K562 (cell line): ENCODE measurements around the gene NT5C. TPM values are rescaled to one million over a fixed set of nuclear protein-coding genes. Genes with fewer than 3 reads are reported as not detected.
A peak's percentile ranks its signal among the peaks of the same experiment; 100 is the strongest.

Experiments
- ATAC-seq: fragments of 200-7000 bp; cut with Tn5 transposase; 3 replicates; pipeline ENCODE4 v1.9.1; 2020; ENCODE audit warnings: moderate library complexity
- BruUV-seq: library from RNA; stranded (reverse); fragments of 400-500 nt; replicated peaks from 2 replicates; lab custom pipeline; 2021; lab: Mats Ljungman, UMichigan
- CTCF ChIA-PET: fragments of 300-600 bp; formaldehyde crosslinking; extraction: SDS; loops from one replicate; lab custom pipeline; 2021; ENCODE audit warnings: low intra/inter-chr PET ratio; lab: Yijun Ruan, JAX
- POLR2A ChIA-PET: fragments of 300-600, 350-650 bp; sonication (Branson Sonifier 250); formaldehyde crosslinking; extraction: SDS; loops from one replicate; lab custom pipeline; 2021; ENCODE audit warnings: antibody characterized with exemption, inconsistent platforms; lab: Yijun Ruan, JAX
- DNase-seq, 4 experiments: peaks; one replicate each; pipeline versions ENCODE4 v3.0.0 to v3.0.0-alpha.2; 2011 to 2018; ENCODE audit warnings: low spot score in 3 of 4, mixed read lengths in 3 of 4; ENCODE audit errors: extremely low read depth in 1 of 4
- FAIRE-seq: peaks from 2 replicates; lab custom pipeline; 2011; peaks lifted over from hg19 to GRCh38; lab: Jason Lieb, UNC
- H2AFZ ChIP-seq: 2 replicates; pipeline ENCODE4 v1.6.0; 2011; ENCODE audit warnings: low read depth, low read length, control low read depth, inconsistent platforms
- H3K27ac ChIP-seq: fragments of 200-600 bp; 3 replicates; pipeline ENCODE4 v1.8.0; 2011; ENCODE audit warnings: low read depth, mild to moderate bottlenecking, control low read depth, inconsistent platforms, low read length, moderate library complexity, mixed read lengths; ENCODE audit errors: extremely low read depth
- H3K27me3 ChIP-seq, 2 experiments: fragments of 300-600 bp in 1 of 2; 2 replicates in 1 of 2; 3 replicates in 1 of 2; pipeline versions ENCODE4 v1.6.0 to v1.8.0; 2011; ENCODE audit warnings: inconsistent platforms in 2 of 2, low read length in 2 of 2, mild to moderate bottlenecking in 1 of 2, mixed read lengths in 1 of 2, moderate library complexity in 1 of 2; ENCODE audit not compliant: control insufficient read depth in 2 of 2, insufficient read depth in 2 of 2
- H3K36me3 ChIP-seq: fragments of 300-600 bp; 3 replicates; pipeline ENCODE4 v1.8.0; 2011; ENCODE audit warnings: mild to moderate bottlenecking, low read length, inconsistent platforms; ENCODE audit not compliant: control insufficient read depth, insufficient read depth
- H3K4me1 ChIP-seq, 2 experiments: fragments of 200-600 bp in 1 of 2; replicated peaks in 1 of 2; 2 replicates in 1 of 2; 3 replicates in 1 of 2; pipeline versions ENCODE4 v1.5.1 to v1.8.0; 2011; ENCODE audit warnings: inconsistent platforms in 2 of 2, low read length in 2 of 2, mild to moderate bottlenecking in 1 of 2, mixed read lengths in 1 of 2, moderate library complexity in 1 of 2; ENCODE audit not compliant: control insufficient read depth in 2 of 2, insufficient read depth in 2 of 2
- H3K4me2 ChIP-seq: 2 replicates; pipeline ENCODE4 v1.6.1; 2011; ENCODE audit warnings: low read length, control low read depth, inconsistent platforms, mixed read lengths; ENCODE audit not compliant: insufficient read depth
- H3K4me3 ChIP-seq: fragments of 200-600 bp; sonication (generic), shearing (Covaris generic); 2 replicates; pipeline ENCODE4 v1.5.1; 2016; ENCODE audit warnings: control low read depth, inconsistent platforms
- H3K79me2 ChIP-seq: fragments of 200-600 bp; 3 replicates; pipeline ENCODE4 v1.8.0; 2011; ENCODE audit warnings: low read length, inconsistent platforms; ENCODE audit not compliant: control insufficient read depth, insufficient read depth
- H3K9ac ChIP-seq, 2 experiments: 2 replicates each; pipeline versions ENCODE4 v1.6.0 to v1.6.1; 2011; ENCODE audit warnings: low read depth in 2 of 2, low read length in 2 of 2, control low read depth in 1 of 2, inconsistent platforms in 1 of 2, mild to moderate bottlenecking in 1 of 2, mixed read lengths in 1 of 2; ENCODE audit not compliant: insufficient read depth in 1 of 2
- H3K9me1 ChIP-seq: one replicate; pipeline ENCODE4 v1.6.0; 2011; ENCODE audit warnings: inconsistent platforms, mild to moderate bottlenecking, low read length, moderate library complexity; ENCODE audit not compliant: control insufficient read depth, insufficient read depth
- H3K9me3 ChIP-seq: replicated peaks from 2 replicates; pipeline ENCODE4 v1.5.1; 2011; ENCODE audit warnings: low read depth, low read length, inconsistent platforms; ENCODE audit not compliant: control insufficient read depth, insufficient read depth
- H4K20me1 ChIP-seq: replicated peaks from 2 replicates; pipeline ENCODE4 v1.6.1; 2011; ENCODE audit warnings: low read length, inconsistent platforms, mixed read lengths; ENCODE audit not compliant: control insufficient read depth, insufficient read depth
- ELF1 ChIP-seq: fragments of 200-800 bp; sonication (Bioruptor generic); IDR thresholded peaks from 2 replicates; pipeline ENCODE4 v1.6.1; 2016; ENCODE audit warnings: missing genetic modification characterization, missing compliant biosample characterization
- HMGXB4 ChIP-seq: sonication (generic); formaldehyde crosslinking; IDR thresholded peaks from 2 replicates; pipeline ENCODE4 v1.8.1; 2023; ENCODE audit warnings: mild to moderate bottlenecking, missing genetic modification reagents
- MAFK ChIP-seq: IDR thresholded peaks from 2 replicates; pipeline ENCODE4 v1.6.1; 2011; ENCODE audit warnings: low read length, improper control_type of control experiment
- RBM17 ChIP-seq: fragments of 200-400 bp; formaldehyde crosslinking; IDR thresholded peaks from 2 replicates; pipeline ENCODE4 v1.6.1; 2017; ENCODE audit warnings: low read depth, mild to moderate bottlenecking, low read length, borderline replicate concordance
- SMARCC2 ChIP-seq: fragments of 450-650 bp; IDR thresholded peaks from 2 replicates; pipeline ENCODE4 v1.6.1; 2017; ENCODE audit warnings: antibody characterized with exemption, moderate library complexity, mild to moderate bottlenecking, low read depth
- WGBS: fragments of 100-300 bp; shearing (Covaris generic); methylation state at CpG from one replicate; pipeline ENCODE4 v1.1.6; 2016; ENCODE audit warnings: low coverage, mixed read lengths; ENCODE audit not compliant: insufficient coverage; ENCODE audit errors: missing lambda C conversion rate; 5-methylcytosine and 5-hydroxymethylcytosine counted together
- in situ Hi-C: fragments of 300-500 bp; cut with MboI; formaldehyde crosslinking; loops from 4 replicates; pipeline ENCODE4 v1.15.0; 2018; ENCODE audit warnings: inconsistent platforms, mixed read lengths
- intact Hi-C: fragments of 100-400 bp; cut with micrococcal nuclease; formaldehyde crosslinking; loops from 2 replicates; pipeline ENCODE4 v1.14.2; 2022
- polyA plus RNA-seq, 8 experiments: library from polyadenylated mRNA; depleted of rRNA in 4 of 8; stranded (reverse) in 5 of 8; unstranded in 3 of 8; fragments of >200 nt; fragmentation: Nextera tagmentation in 2 of 8; fragmentation: Illumina TruSeq in 1 of 8; extraction: Ambion mirVana in 2 of 8; extraction: Trizol in 1 of 8; gene quantifications; 2 replicates each; pipeline versions ENCODE4 v1.2.1 to v1.2.3, GENCODE V29; 2011 to 2014; ENCODE audit warnings: inconsistent platforms in 1 of 8, missing spikeins in 1 of 8
- total RNA-seq, 7 experiments: library from RNA; depleted of rRNA in 6 of 7; stranded (reverse); fragments of >200 nt in 6 of 7; fragmentation: Illumina TruSeq in 2 of 7; extraction: Trizol in 2 of 7; gene quantifications; 2 replicates each; pipeline versions ENCODE4 v1.2.1 to v1.2.3, GENCODE V29; 2011 to 2021; ENCODE audit warnings: low replicate concordance in 1 of 7

Gene NT5C
- total and polyA plus RNA-seq, 9 of the 15 experiments (the other 6 are each of a cell fraction or from before 2014, with no cell fraction given): 2.9 to 205 (median 45.0) TPM

GRCh38 chr17:75099881-75100595, 31.5 kb downstream of the NT5C start:
- intact Hi-C loops (no loop called here), in situ Hi-C loops (no loop called here)
- no peaks in the 10 kb centered on the region for H3K36me3 ChIP-seq
- H3K4me2 ChIP-seq: no peak overlapping the region
- no peak overlapping the region for H2AFZ ChIP-seq
- H4K20me1 ChIP-seq: no peaks in the 10 kb centered on the region
- peak overlapping the region in 1 of 2 experiments; percentile 6; a peak in 1 of 4 replicates for H3K9ac ChIP-seq
- H3K9me3 ChIP-seq: no peaks in the 10 kb centered on the region
- DNase-seq: no peak
- peaks cover 18 to 38% of the 10 kb centered on the region in 2 experiments; a peak in 4 of 5 replicates for H3K4me1 ChIP-seq
- H3K79me2 ChIP-seq: no peaks in the 10 kb centered on the region
- TF ChIP-seq RBM17 (no peak), ELF1 (tag) (no peak), MAFK (no peak), SMARCC2 (no peak), HMGXB4 (no peak)
- H3K4me3 ChIP-seq: no peak overlapping the region
- CTCF ChIA-PET: no interaction called here
- H3K27ac ChIP-seq: no peak overlapping the region
- BruUV-seq: no TSS peak
- POLR2A ChIA-PET: interaction anchor here (1.0 to 1.6 kb wide), 3 partner anchors 10 to 24 kb away, joined by 3 to 5 read pairs (median 4); partner anchors contain the start of gene ARMC7
- no peak for ATAC-seq
- no peaks in the 10 kb centered on the region for H3K9me1 ChIP-seq
- FAIRE-seq: no peak
- WGBS: 82% methylated on average over 26 of the region's 31 CpGs
- no peaks in the 10 kb centered on the region for H3K27me3 ChIP-seq
